ENCODE data around the gene ASIC3. TPM values are rescaled to one million over a fixed set of nuclear protein-coding genes. Genes with fewer than 3 reads are reported as not detected.
"Not testable (repeated sequence)": the region's sequence is repeated elsewhere in the genome, so short reads cannot be mapped to it uniquely, and the experiment has no call there.

The ASIC3 gene
- total RNA-seq, 2 experiments from 2014 or later, result 3.9 to 5.3 TPM

- CTCF ChIA-PET, result interaction anchor here (0.6 to 7.5 kb wide), 21 partner anchors 8 to 233 kb away, joined by 3 to 76 read pairs (median 7); partner anchors contain the start of genes ABCB8 and NOS3
- DNase-seq, result no peak
- Mint-ChIP-seq H3K4me1 (peaks cover 55% of the 10 kb centered on the region), H3K27me3 (no peaks in the 10 kb centered on the region), H3K27ac (no peak overlapping the region), H3K9me3 (ENCODE audit: low read depth) (no peaks in the 10 kb centered on the region), H3K36me3 (peaks cover 2% of the 10 kb centered on the region), H3K4me3 (peak overlapping the region; percentile 81)
- no peak for ATAC-seq
Observed at GRCh38 chr7:151009327-151010036, 38.8 kb upstream of the ASIC3 start.

- Mint-ChIP-seq H3K36me3 (peaks cover 2% of the 10 kb centered on the region), H3K9me3 (ENCODE audit: low read depth) (no peaks in the 10 kb centered on the region), H3K4me1 (peaks cover 60% of the 10 kb centered on the region), H3K27ac (peak overlapping the region; percentile 78), H3K4me3 (no peak overlapping the region), H3K27me3 (no peaks in the 10 kb centered on the region)
- ATAC-seq (no peak), DNase-seq (no peak)
- CTCF ChIA-PET, result interaction anchor here (1.2 to 7.5 kb wide), 12 partner anchors 8 to 112 kb away, joined by 3 to 76 read pairs (median 9); partner anchors contain the start of genes ABCB8 and NOS3
Observed at GRCh38 chr7:151010037-151010306, 38.4 kb upstream of the ASIC3 start.

- Mint-ChIP-seq H3K9me3 (ENCODE audit: low read depth) (no peaks in the 10 kb centered on the region), H3K27me3 (no peaks in the 10 kb centered on the region), H3K27ac (peak overlapping the region; percentile 78), H3K36me3 (peaks cover 2% of the 10 kb centered on the region), H3K4me3 (peak overlapping the region; percentile 51), H3K4me1 (peaks cover 65% of the 10 kb centered on the region)
- DNase-seq (peak; percentile 61), ATAC-seq (no peak)
- CTCF ChIA-PET, result interaction anchor here (0.8 to 7.5 kb wide), 13 partner anchors 7 to 234 kb away, joined by 3 to 76 read pairs (median 8); partner anchors contain the start of genes ABCB8 and NOS3
Observed at GRCh38 chr7:151010307-151011096, 37.8 kb upstream of the ASIC3 start.

GRCh38 chr7:151011097-151011409 lies 37.3 kb upstream of the ASIC3 start:
- peaks cover 67% of the 10 kb centered on the region for H3K4me1 Mint-ChIP-seq
- no peaks in the 10 kb centered on the region for H3K9me3 Mint-ChIP-seq (ENCODE audit: low read depth)
- H3K36me3 Mint-ChIP-seq, result peaks cover 2% of the 10 kb centered on the region
- DNase-seq (no peak), ATAC-seq (peak; percentile 9)
- H3K27ac Mint-ChIP-seq, result peak overlapping the region; percentile 78
- CTCF ChIA-PET, result interaction anchor here (0.8 to 7.5 kb wide), 11 partner anchors 7 to 233 kb away, joined by 3 to 76 read pairs (median 10); partner anchors contain the start of genes ABCB8 and NOS3
- H3K4me3 Mint-ChIP-seq, result peak overlapping the region; percentile 51
- H3K27me3 Mint-ChIP-seq, result no peaks in the 10 kb centered on the region

- H3K9me3 Mint-ChIP-seq (ENCODE audit: low read depth); DNase-seq; H3K36me3 Mint-ChIP-seq; H3K27me3 Mint-ChIP-seq; ATAC-seq; H3K4me3 Mint-ChIP-seq: not testable (repeated sequence)
- CTCF ChIA-PET, result interaction anchor here (1.9 to 6.9 kb wide), 6 partner anchors 14 to 103 kb away, joined by 7 to 38 read pairs (median 10); partner anchors contain the start of genes ABCB8 and NOS3
- Mint-ChIP-seq H3K27ac (peak overlapping the region; percentile 75), H3K4me1 (peaks cover 67% of the 10 kb centered on the region)
Observed at GRCh38 chr7:151011616-151012015, 36.7 kb upstream of the ASIC3 start.

GRCh38 chr7:151012031-151012692 lies 36.2 kb upstream of the ASIC3 start:
- CTCF ChIA-PET, result interaction anchor here (0.8 to 6.9 kb wide), 5 partner anchors 16 to 103 kb away, joined by 3 to 38 read pairs (median 16); partner anchors contain the start of genes ABCB8 and NOS3
- Mint-ChIP-seq H3K4me3 (no peak overlapping the region), H3K27me3 (peaks cover 3% of the 10 kb centered on the region), H3K36me3 (peaks cover 2% of the 10 kb centered on the region), H3K9me3 (ENCODE audit: low read depth) (no peaks in the 10 kb centered on the region), H3K4me1 (peaks cover 67% of the 10 kb centered on the region), H3K27ac (peak overlapping the region; percentile 75)
- no peak for ATAC-seq
- no peak for DNase-seq

- H3K9me3 Mint-ChIP-seq (ENCODE audit: low read depth), result no peaks in the 10 kb centered on the region
- peaks cover 5% of the 10 kb centered on the region for H3K27me3 Mint-ChIP-seq
- H3K4me1 Mint-ChIP-seq, result peaks cover 66% of the 10 kb centered on the region
- H3K4me3 Mint-ChIP-seq, result no peak overlapping the region
- CTCF ChIA-PET, result interaction anchor here (0.8 to 2.8 kb wide), 4 partner anchors 15 to 115 kb away, joined by 3 to 16 read pairs (median 6); partner anchors contain the start of gene ABCB8
- no peak for DNase-seq
- peaks cover 2% of the 10 kb centered on the region for H3K36me3 Mint-ChIP-seq
- no peak for ATAC-seq
- H3K27ac Mint-ChIP-seq, result peak overlapping the region; percentile 63
Observed at GRCh38 chr7:151012911-151013347, 35.4 kb upstream of the ASIC3 start.

- ATAC-seq, result no peak
- no peak overlapping the region for H3K27ac Mint-ChIP-seq
- CTCF ChIA-PET, result interaction anchor here (1.0 to 7.8 kb wide), 7 partner anchors 9 to 115 kb away, joined by 3 to 61 read pairs (median 7); partner anchors contain the start of gene ABCB8
Observed at GRCh38 chr7:151013356-151013732, 35.0 kb upstream of the ASIC3 start.

GRCh38 chr7:151013733-151014497 lies 34.4 kb upstream of the ASIC3 start:
- H3K9me3 Mint-ChIP-seq (ENCODE audit: low read depth), result no peaks in the 10 kb centered on the region
- H3K4me1 Mint-ChIP-seq, result peaks cover 66% of the 10 kb centered on the region
- DNase-seq (peak; percentile 97), ATAC-seq (peak; percentile 74)
- peaks cover 2% of the 10 kb centered on the region for H3K36me3 Mint-ChIP-seq
- CTCF ChIA-PET, result interaction anchor here (0.7 to 7.8 kb wide), 9 partner anchors 8 to 210 kb away, joined by 3 to 61 read pairs (median 6); partner anchors contain the start of gene ABCB8
- H3K27ac Mint-ChIP-seq, result peak overlapping the region; percentile 96
- peaks cover 13% of the 10 kb centered on the region for H3K27me3 Mint-ChIP-seq
- H3K4me3 Mint-ChIP-seq, result peak overlapping the region; percentile 82

More at GRCh38 chr7:151013356-151013732, 35.0 kb upstream of the ASIC3 start:
- peaks cover 2% of the 10 kb centered on the region for H3K36me3 Mint-ChIP-seq
- H3K27me3 Mint-ChIP-seq, result peaks cover 9% of the 10 kb centered on the region
- peak overlapping the region; percentile 82 for H3K4me3 Mint-ChIP-seq
- no peaks in the 10 kb centered on the region for H3K9me3 Mint-ChIP-seq (ENCODE audit: low read depth)
- no peak for DNase-seq
- peaks cover 66% of the 10 kb centered on the region for H3K4me1 Mint-ChIP-seq

- H3K4me1 Mint-ChIP-seq, result peaks cover 71% of the 10 kb centered on the region
- no peak for DNase-seq
- CTCF ChIA-PET, result interaction anchor here (0.7 to 7.8 kb wide), 9 partner anchors 13 to 209 kb away, joined by 3 to 61 read pairs (median 7); partner anchors contain the start of gene ABCB8
- H3K4me3 Mint-ChIP-seq, result peak overlapping the region; percentile 44
- H3K36me3 Mint-ChIP-seq, result peaks cover 2% of the 10 kb centered on the region
- H3K27ac Mint-ChIP-seq, result peak overlapping the region; percentile 96
- ATAC-seq, result no peak
- no peaks in the 10 kb centered on the region for H3K9me3 Mint-ChIP-seq (ENCODE audit: low read depth)
- H3K27me3 Mint-ChIP-seq, result peaks cover 21% of the 10 kb centered on the region
Observed at GRCh38 chr7:151014950-151015349, 33.4 kb upstream of the ASIC3 start.

GRCh38 chr7:151015967-151016366 lies 32.4 kb upstream of the ASIC3 start:
- Mint-ChIP-seq H3K9me3 (ENCODE audit: low read depth) (no peaks in the 10 kb centered on the region), H3K4me1 (peaks cover 61% of the 10 kb centered on the region), H3K4me3 (no peak overlapping the region), H3K27me3 (peaks cover 31% of the 10 kb centered on the region), H3K36me3 (peaks cover 2% of the 10 kb centered on the region), H3K27ac (no peak overlapping the region)
- ATAC-seq (no peak), DNase-seq (peak; percentile 39)
- CTCF ChIA-PET, result interaction anchor here (2.1 to 7.8 kb wide), 3 partner anchors 9 to 53 kb away, joined by 7 to 76 read pairs (median 61); no protein-coding TSS in a partner anchor

- Mint-ChIP-seq H3K36me3 (peaks cover 2% of the 10 kb centered on the region), H3K4me1 (peaks cover 58% of the 10 kb centered on the region), H3K9me3 (ENCODE audit: low read depth) (no peaks in the 10 kb centered on the region), H3K27ac (no peak overlapping the region), H3K4me3 (no peak overlapping the region), H3K27me3 (peaks cover 36% of the 10 kb centered on the region)
- no peak for DNase-seq
- ATAC-seq, result no peak
- CTCF ChIA-PET, result interaction anchor here (2.1 to 7.8 kb wide), 4 partner anchors 9 to 54 kb away, joined by 7 to 76 read pairs (median 64); partner anchors contain the start of gene ABCB8
Observed at GRCh38 chr7:151016505-151016904, 31.8 kb upstream of the ASIC3 start.

All from activated CD8-positive, alpha-beta memory T cell treated with anti-CD3 and anti-CD28 coated beads, Interleukin-2, amount 10 ng/mL, durations not matched to agents 7 days and 5 days (primary cell).